Breast epithelium (tissue), 4 donors: ENCODE data around the gene SAFB2. TPM values are rescaled to one million over a fixed set of nuclear protein-coding genes. Genes with fewer than 3 reads are reported as not detected.

Source experiments
- DNase-seq, 2 donors: peaks; one replicate each; pipeline ENCODE4 v3.0.0-alpha.2; 2019; ENCODE audit warnings: low spot score in 2 of 2
- H3K27ac ChIP-seq, 2 donors: fragments of 200-600 bp; sonication (generic) in 1 of 2; one replicate each; pipeline ENCODE4 v1.5.1; 2016 to 2019; ENCODE audit warnings: mild to moderate bottlenecking in 1 of 2
- H3K27me3 ChIP-seq, 2 donors: fragments of 200-600 bp; sonication (generic) in 1 of 2; one replicate each; pipeline versions ENCODE4 v1.5.1 to v1.6.0; 2017 to 2019; ENCODE audit warnings: control low read depth in 1 of 2, mild to moderate bottlenecking in 1 of 2
- H3K36me3 ChIP-seq: fragments of 200-600 bp; one replicate; pipeline ENCODE4 v1.5.1; 2019
- H3K4me1 ChIP-seq, 2 donors: fragments of 200-600 bp; sonication (generic); one replicate each; pipeline ENCODE4 v1.5.1; 2016 to 2019; ENCODE audit warnings: control low read depth in 1 of 2
- H3K4me3 ChIP-seq, 3 donors: fragments of 200-600 bp; sonication (generic); 1 replicate in 2 of 3; 2 replicates in 1 of 3; pipeline ENCODE4 v1.5.1; 2016 to 2019; ENCODE audit warnings: mild to moderate bottlenecking in 3 of 3, moderate library complexity in 2 of 3
- H3K9me3 ChIP-seq, 2 donors: fragments of 200-600 bp; sonication (generic) in 1 of 2; one replicate each; pipeline ENCODE4 v1.5.1; 2016 to 2019; ENCODE audit warnings: control low read depth in 1 of 2
- POLR2A ChIP-seq: fragments of 450-650 bp; IDR thresholded peaks from one replicate; pipeline ENCODE4 v1.6.1; 2016; ENCODE audit warnings: antibody characterized with exemption, mild to moderate bottlenecking, moderate library complexity
- POLR2AphosphoS5 ChIP-seq, 3 donors: sonication (generic); formaldehyde crosslinking; IDR thresholded peaks; one replicate each; pipeline ENCODE4 v1.6.1; 2017; ENCODE audit warnings: antibody characterized with exemption in 3 of 3
- intact Hi-C: fragments of 100-400 bp; cut with DNase I; formaldehyde crosslinking; loops from one replicate; pipeline ENCODE4 v1.15.1; 2023; ENCODE audit warnings: low total_unique reads
- total RNA-seq, 3 donors: library from RNA; depleted of rRNA; stranded (reverse); fragments of >200 nt; gene quantifications; one replicate each; pipeline ENCODE4 v1.1.0, GENCODE V29; 2016
- TF ChIP-seq, protein P1 (sequence below), 3 donors: fragments of 450-650 bp; IDR thresholded peaks; one replicate each; pipeline ENCODE4 v1.5.1; 2016 to 2017; ENCODE audit warnings: antibody characterized with exemption in 3 of 3, mild to moderate bottlenecking in 3 of 3, moderate library complexity in 3 of 3

The SAFB2 gene
- total RNA-seq, 3 donors from 2014 or later, result 46.4 to 68.8 (median 62.1) TPM

GRCh38 chr19:5560156-5560555, 62.4 kb downstream of the SAFB2 start:
- DNase-seq, result no peak
- Histone ChIP-seq H3K4me1 (no peaks in the 10 kb centered on the region), H3K36me3 (no peaks in the 10 kb centered on the region), H3K27ac (no peak overlapping the region), H3K4me3 (no peak overlapping the region), H3K9me3 (peaks cover 10 to 11% of the 10 kb centered on the region in 2 donors), H3K27me3 (peaks cover 0 to 4% of the 10 kb centered on the region in 2 donors)
- intact Hi-C loops, result loop anchor here (10.0 kb wide), 1 partner anchor 1005 kb away; the partner anchor contains the start of gene SEMA6B
- no peak for TF ChIP-seq POLR2A
- TF ChIP-seq, protein P1, sequence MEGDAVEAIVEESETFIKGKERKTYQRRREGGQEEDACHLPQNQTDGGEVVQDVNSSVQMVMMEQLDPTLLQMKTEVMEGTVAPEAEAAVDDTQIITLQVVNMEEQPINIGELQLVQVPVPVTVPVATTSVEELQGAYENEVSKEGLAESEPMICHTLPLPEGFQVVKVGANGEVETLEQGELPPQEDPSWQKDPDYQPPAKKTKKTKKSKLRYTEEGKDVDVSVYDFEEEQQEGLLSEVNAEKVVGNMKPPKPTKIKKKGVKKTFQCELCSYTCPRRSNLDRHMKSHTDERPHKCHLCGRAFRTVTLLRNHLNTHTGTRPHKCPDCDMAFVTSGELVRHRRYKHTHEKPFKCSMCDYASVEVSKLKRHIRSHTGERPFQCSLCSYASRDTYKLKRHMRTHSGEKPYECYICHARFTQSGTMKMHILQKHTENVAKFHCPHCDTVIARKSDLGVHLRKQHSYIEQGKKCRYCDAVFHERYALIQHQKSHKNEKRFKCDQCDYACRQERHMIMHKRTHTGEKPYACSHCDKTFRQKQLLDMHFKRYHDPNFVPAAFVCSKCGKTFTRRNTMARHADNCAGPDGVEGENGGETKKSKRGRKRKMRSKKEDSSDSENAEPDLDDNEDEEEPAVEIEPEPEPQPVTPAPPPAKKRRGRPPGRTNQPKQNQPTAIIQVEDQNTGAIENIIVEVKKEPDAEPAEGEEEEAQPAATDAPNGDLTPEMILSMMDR (IDR thresholded peaks at IDR 0.05), result no peak
- no peak for TF ChIP-seq POLR2AphosphoS5 (IDR thresholded peaks at IDR 0.05)

DNA sequence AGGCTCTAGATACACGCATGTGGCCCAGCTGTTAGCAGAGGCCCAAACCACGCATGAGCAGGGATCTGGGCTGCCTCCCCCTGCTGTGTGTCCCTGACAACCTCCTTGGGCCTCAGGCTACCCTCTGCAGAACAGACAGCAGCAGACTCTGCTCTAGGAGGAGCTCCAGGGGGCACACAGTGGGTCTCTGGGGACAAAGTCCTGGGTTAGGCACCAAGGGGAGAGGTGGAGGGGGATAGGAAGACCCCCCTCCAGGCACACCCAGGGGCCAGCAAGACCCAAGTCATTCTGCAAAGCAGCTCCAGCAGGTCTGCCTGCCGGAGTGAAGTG, 62.8 kb downstream of the SAFB2 start:
- intact Hi-C loops, result loop anchor here (10.0 kb wide), 1 partner anchor 1005 kb away; the partner anchor contains the start of gene SEMA6B
- H3K27me3 ChIP-seq, result peaks cover 0 to under 1% of the 10 kb centered on the region in 2 donors
- no peaks in the 10 kb centered on the region for H3K4me1 ChIP-seq
- no peaks in the 10 kb centered on the region for H3K36me3 ChIP-seq
- no peak overlapping the region for H3K4me3 ChIP-seq
- peaks cover 10 to 11% of the 10 kb centered on the region in 2 donors for H3K9me3 ChIP-seq
- DNase-seq, result no peak
- TF ChIP-seq, protein P1 (IDR thresholded peaks at IDR 0.05), result no peak
- TF ChIP-seq POLR2AphosphoS5 (IDR thresholded peaks at IDR 0.05), result no peak
- TF ChIP-seq POLR2A, result no peak
- no peak overlapping the region for H3K27ac ChIP-seq

- Histone ChIP-seq H3K4me1 (no peaks in the 10 kb centered on the region), H3K36me3 (no peaks in the 10 kb centered on the region), H3K4me3 (no peak overlapping the region), H3K27ac (no peak overlapping the region), H3K9me3 (peaks cover 10 to 11% of the 10 kb centered on the region in 2 donors), H3K27me3 (no peaks in the 10 kb centered on the region)
- no peak for DNase-seq
- intact Hi-C loops, result no loop called here
- TF ChIP-seq, protein P1 (IDR thresholded peaks at IDR 0.05), result no peak
- no peak for TF ChIP-seq POLR2AphosphoS5 (IDR thresholded peaks at IDR 0.05)
- no peak for TF ChIP-seq POLR2A
These were observed 64.4 kb downstream of the SAFB2 start for GRCh38 chr19:5558101-5558621.

DNA sequence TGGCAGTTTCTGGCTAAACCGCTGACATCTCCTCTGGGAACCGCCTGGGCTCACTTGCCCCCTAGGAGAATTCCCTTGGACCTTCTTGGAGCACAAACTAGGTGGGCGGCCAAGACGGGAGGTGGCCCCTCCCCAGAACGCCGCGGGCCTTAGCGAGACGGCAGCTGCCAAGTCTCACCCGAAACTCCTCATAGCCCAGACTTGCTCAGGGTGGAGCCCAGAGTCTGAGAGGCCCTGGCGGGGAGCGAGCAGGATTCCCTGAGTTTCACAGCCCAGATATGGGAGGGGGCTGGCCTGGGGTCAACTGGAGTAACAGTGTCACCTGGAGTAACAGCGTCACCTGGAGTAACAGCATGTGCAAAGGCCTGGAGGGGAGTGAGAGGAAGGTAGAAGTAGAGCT, 64.9 kb downstream of the SAFB2 start:
- Histone ChIP-seq H3K27me3 (no peaks in the 10 kb centered on the region), H3K9me3 (peaks cover 10 to 11% of the 10 kb centered on the region in 2 donors)
- intact Hi-C loops, result no loop called here

GRCh38 chr19:5554828-5555227, 67.7 kb downstream of the SAFB2 start:
- H3K27ac ChIP-seq, result no peak overlapping the region
- no peak overlapping the region for H3K4me3 ChIP-seq
- H3K36me3 ChIP-seq, result no peaks in the 10 kb centered on the region
- no peaks in the 10 kb centered on the region for H3K9me3 ChIP-seq
- TF ChIP-seq POLR2AphosphoS5 (IDR thresholded peaks at IDR 0.05), result no peak
- TF ChIP-seq POLR2A, result no peak
- TF ChIP-seq, protein P1 (IDR thresholded peaks at IDR 0.05), result no peak
- no peak for DNase-seq
- intact Hi-C loops, result no loop called here
- no peaks in the 10 kb centered on the region for H3K27me3 ChIP-seq
- no peaks in the 10 kb centered on the region for H3K4me1 ChIP-seq

More for the DNA sequence above, 64.9 kb downstream of the SAFB2 start:
- Histone ChIP-seq H3K4me1 (no peaks in the 10 kb centered on the region), H3K36me3 (no peaks in the 10 kb centered on the region), H3K4me3 (no peak overlapping the region), H3K27ac (no peak overlapping the region)
- TF ChIP-seq POLR2AphosphoS5 (IDR thresholded peaks at IDR 0.05) (no peak), POLR2A (no peak)
- TF ChIP-seq, protein P1 (IDR thresholded peaks at IDR 0.05), result no peak
- no peak for DNase-seq
